ENCODE results near the gene SEMA5B.

SEMA5B gene

GRCh38 chr3:122875547-122876127, 151.9 kb downstream of the SEMA5B start:
- Histone ChIP-seq H3K36me3 (peaks cover 57% of the 10 kb centered on the region), H3K27me3 (no peaks in the 10 kb centered on the region), H3K4me1 (ENCODE audit: control insufficient read depth in 1 of 2, insufficient read depth in 1 of 2, low read depth in 1 of 2, low read length in 1 of 2) (no peaks in the 10 kb centered on the region), H3K4me3 (ENCODE audit: low read depth in 1 of 2, low read length in 1 of 2) (no peak overlapping the region), H3K9me3 (no peaks in the 10 kb centered on the region), H3K27ac (no peak overlapping the region)
- no peak for TF ChIP-seq CTCF (IDR thresholded peaks at IDR 0.05)

- Histone ChIP-seq H3K9me3 (no peaks in the 10 kb centered on the region), H3K36me3 (peaks cover 50% of the 10 kb centered on the region), H3K4me1 (ENCODE audit: control insufficient read depth in 1 of 2, insufficient read depth in 1 of 2, low read depth in 1 of 2, low read length in 1 of 2) (no peaks in the 10 kb centered on the region), H3K27me3 (no peaks in the 10 kb centered on the region), H3K27ac (no peak overlapping the region), H3K4me3 (ENCODE audit: low read depth in 1 of 2, low read length in 1 of 2) (no peak overlapping the region)
- no peak for TF ChIP-seq CTCF (IDR thresholded peaks at IDR 0.05)
Observed at GRCh38 chr3:122873741-122874515, 153.6 kb downstream of the SEMA5B start.

GRCh38 chr3:122868322-122868721, 159.2 kb downstream of the SEMA5B start:
- H3K36me3 ChIP-seq: peaks cover 73% of the 10 kb centered on the region
- H3K4me3 ChIP-seq (ENCODE audit: low read depth in 1 of 2, low read length in 1 of 2): no peak overlapping the region
- no peak overlapping the region for H3K27ac ChIP-seq
- no peaks in the 10 kb centered on the region for H3K27me3 ChIP-seq
- no peak for TF ChIP-seq CTCF (IDR thresholded peaks at IDR 0.05)
- H3K4me1 ChIP-seq (ENCODE audit: control insufficient read depth in 1 of 2, insufficient read depth in 1 of 2, low read depth in 1 of 2, low read length in 1 of 2): no peaks in the 10 kb centered on the region
- H3K9me3 ChIP-seq: no peaks in the 10 kb centered on the region

- no peaks in the 10 kb centered on the region for H3K4me1 ChIP-seq (ENCODE audit: control insufficient read depth in 1 of 2, insufficient read depth in 1 of 2, low read depth in 1 of 2, low read length in 1 of 2)
- H3K4me3 ChIP-seq (ENCODE audit: low read depth in 1 of 2, low read length in 1 of 2): no peak overlapping the region
- TF ChIP-seq CTCF (IDR thresholded peaks at IDR 0.05): no peak
- peaks cover 88% of the 10 kb centered on the region for H3K36me3 ChIP-seq
- H3K27me3 ChIP-seq: no peaks in the 10 kb centered on the region
- H3K9me3 ChIP-seq: no peaks in the 10 kb centered on the region
- H3K27ac ChIP-seq: no peak overlapping the region
Observed at GRCh38 chr3:122864498-122864897, 163.1 kb downstream of the SEMA5B start.

GRCh38 chr3:122862381-122862780, 165.2 kb downstream of the SEMA5B start:
- H3K4me1 ChIP-seq (ENCODE audit: control insufficient read depth in 1 of 2, insufficient read depth in 1 of 2, low read depth in 1 of 2, low read length in 1 of 2): no peaks in the 10 kb centered on the region
- H3K27ac ChIP-seq: no peak overlapping the region
- H3K36me3 ChIP-seq: peaks cover 90% of the 10 kb centered on the region
- H3K4me3 ChIP-seq (ENCODE audit: low read depth in 1 of 2, low read length in 1 of 2): no peak overlapping the region
- TF ChIP-seq CTCF (IDR thresholded peaks at IDR 0.05): no peak
- H3K27me3 ChIP-seq: no peaks in the 10 kb centered on the region
- no peaks in the 10 kb centered on the region for H3K9me3 ChIP-seq

All from neutrophil (primary cell).